ENCODE results near the gene PHACTR3. TPM values are rescaled to one million over a fixed set of nuclear protein-coding genes. Genes with fewer than 3 reads are reported as not detected.

PHACTR3 gene
- total RNA-seq, 1 donor from 2014 or later, result 2.1 TPM

- peaks cover 16% of the 10 kb centered on the region for H3K4me1 Mint-ChIP-seq (ENCODE audit: unreplicated experiment)
- peaks cover 56% of the 10 kb centered on the region for H3K27me3 Mint-ChIP-seq
- DNase-seq (ENCODE audit: extremely low spot score, unreplicated experiment), result no peak
- no peak overlapping the region for H3K4me3 Mint-ChIP-seq
- H3K36me3 Mint-ChIP-seq, result no peaks in the 10 kb centered on the region
- H3K9me3 Mint-ChIP-seq, result no peaks in the 10 kb centered on the region
- H3K27ac Mint-ChIP-seq, result no peak overlapping the region
- TF ChIP-seq CTCF (conservative IDR thresholded peaks at IDR 0.05), result no peak
Observed at GRCh38 chr20:59832406-59833363, 228.3 kb downstream of the PHACTR3 start.

GRCh38 chr20:59835057-59835447, 230.7 kb downstream of the PHACTR3 start:
- no peak for DNase-seq (ENCODE audit: extremely low spot score, unreplicated experiment)
- no peak for TF ChIP-seq CTCF (conservative IDR thresholded peaks at IDR 0.05)
- Mint-ChIP-seq H3K27me3 (peaks cover 51% of the 10 kb centered on the region), H3K4me1 (ENCODE audit: unreplicated experiment) (peaks cover 20% of the 10 kb centered on the region), H3K27ac (peak overlapping the region; percentile 28), H3K4me3 (no peak overlapping the region), H3K36me3 (no peaks in the 10 kb centered on the region), H3K9me3 (no peaks in the 10 kb centered on the region)

GRCh38 chr20:59835448-59836395, 231.4 kb downstream of the PHACTR3 start:
- Mint-ChIP-seq H3K27ac (no peak overlapping the region), H3K4me1 (ENCODE audit: unreplicated experiment) (peaks cover 20% of the 10 kb centered on the region), H3K27me3 (peaks cover 49% of the 10 kb centered on the region), H3K4me3 (peak overlapping the region; percentile 73), H3K36me3 (no peaks in the 10 kb centered on the region), H3K9me3 (no peaks in the 10 kb centered on the region)
- no peak for TF ChIP-seq CTCF (conservative IDR thresholded peaks at IDR 0.05)
- DNase-seq (ENCODE audit: extremely low spot score, unreplicated experiment), result no peak

GRCh38 chr20:59836767-59837166, 232.4 kb downstream of the PHACTR3 start:
- Mint-ChIP-seq H3K27me3 (peaks cover 56% of the 10 kb centered on the region), H3K9me3 (no peaks in the 10 kb centered on the region), H3K4me3 (peak overlapping the region; percentile 73), H3K27ac (no peak overlapping the region), H3K36me3 (no peaks in the 10 kb centered on the region), H3K4me1 (ENCODE audit: unreplicated experiment) (peaks cover 20% of the 10 kb centered on the region)
- TF ChIP-seq CTCF (conservative IDR thresholded peaks at IDR 0.05), result no peak
- DNase-seq (ENCODE audit: extremely low spot score, unreplicated experiment), result no peak

GRCh38 chr20:59837623-59838394, 233.5 kb downstream of the PHACTR3 start:
- DNase-seq (ENCODE audit: extremely low spot score, unreplicated experiment), result no peak
- H3K4me3 Mint-ChIP-seq, result no peak overlapping the region
- TF ChIP-seq CTCF (conservative IDR thresholded peaks at IDR 0.05), result no peak
- no peaks in the 10 kb centered on the region for H3K36me3 Mint-ChIP-seq
- no peaks in the 10 kb centered on the region for H3K9me3 Mint-ChIP-seq
- peaks cover 67% of the 10 kb centered on the region for H3K27me3 Mint-ChIP-seq
- H3K27ac Mint-ChIP-seq, result no peak overlapping the region
- H3K4me1 Mint-ChIP-seq (ENCODE audit: unreplicated experiment), result peaks cover 20% of the 10 kb centered on the region
